HG03575 (cell line): Measurements from ENCODE around the gene KCNMA1.

Experiments used
- ATAC-seq: cut with Tn5 transposase; IDR thresholded peaks from one replicate; pipeline ENCODE4 v1.9.1; 2021; ENCODE audit not compliant: unreplicated experiment, insufficient number of reproducible peaks, low FRiP score; ENCODE audit errors: extremely low read depth

KCNMA1 gene

GRCh38 chr10:77135555-77135954 lies 502.1 kb downstream of the KCNMA1 start:
- no peak for ATAC-seq

DNA sequence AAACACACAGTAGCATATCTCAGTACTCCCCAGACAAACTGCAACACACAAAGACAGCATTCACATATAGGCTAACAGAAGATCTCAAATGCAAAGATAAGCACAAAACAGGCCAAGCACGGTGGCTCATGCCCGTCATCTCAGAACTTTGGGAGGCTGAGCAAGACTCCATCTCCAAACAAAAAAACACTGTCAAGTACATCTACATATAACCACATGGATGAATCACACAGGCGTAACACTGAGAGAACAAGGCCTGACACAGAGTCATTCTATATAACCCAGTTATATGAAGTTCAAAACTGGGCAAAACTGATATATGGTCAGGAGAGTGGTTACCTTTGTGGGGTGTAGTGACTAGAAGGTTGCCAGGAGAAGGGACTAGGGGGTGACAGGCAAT lies 506.4 kb downstream of the KCNMA1 start:
- ATAC-seq: no peak

GRCh38 chr10:77127243-77127642 lies 510.4 kb downstream of the KCNMA1 start:
- ATAC-seq: no peak

DNA sequence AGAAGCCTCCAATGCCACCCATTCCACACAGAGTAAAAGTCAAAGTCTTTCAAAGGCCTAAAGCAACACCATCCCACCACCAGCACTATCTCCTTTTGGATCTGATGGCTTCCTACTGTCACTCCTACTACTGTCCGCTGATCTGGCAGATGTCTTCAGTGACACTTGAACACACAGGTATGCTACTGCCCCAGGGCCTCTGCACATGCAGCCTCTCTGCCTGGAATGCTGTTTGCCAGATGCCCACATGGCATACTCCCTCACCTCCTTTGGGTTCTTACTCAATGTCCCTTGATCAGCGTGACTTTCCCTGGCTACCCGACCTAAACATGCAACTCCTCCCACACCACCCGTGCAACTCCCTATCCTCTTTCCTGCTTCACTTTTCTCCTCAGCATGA lies 512.4 kb downstream of the KCNMA1 start:
- ATAC-seq: no peak

DNA sequence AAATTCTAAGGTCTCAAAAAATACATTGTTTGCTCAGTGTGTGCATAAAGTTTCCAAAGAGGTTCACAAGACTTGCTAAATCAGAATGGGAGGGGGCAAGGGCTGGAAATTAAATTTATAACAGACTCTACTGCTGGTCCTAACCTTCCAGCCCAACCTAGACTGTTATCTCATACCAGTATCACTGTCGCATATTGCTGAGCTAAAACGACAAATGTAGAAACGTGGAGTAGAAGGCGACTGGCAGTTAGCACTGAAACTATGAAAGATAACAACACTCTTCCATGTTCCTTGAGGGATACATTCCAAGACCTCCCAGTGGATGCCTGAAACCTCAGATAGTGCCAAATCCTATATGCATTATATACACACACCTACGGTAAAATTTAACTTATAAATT lies 514.3 kb downstream of the KCNMA1 start:
- no peak for ATAC-seq

- ATAC-seq: no peak
These were observed 515.8 kb downstream of the KCNMA1 start for GRCh38 chr10:77121829-77122228.

GRCh38 chr10:77120666-77121376 lies 516.8 kb downstream of the KCNMA1 start:
- no peak for ATAC-seq

GRCh38 chr10:77120012-77120411 lies 517.6 kb downstream of the KCNMA1 start:
- no peak for ATAC-seq

- no peak for ATAC-seq
These were observed 518.9 kb downstream of the KCNMA1 start for GRCh38 chr10:77118603-77119282.

DNA sequence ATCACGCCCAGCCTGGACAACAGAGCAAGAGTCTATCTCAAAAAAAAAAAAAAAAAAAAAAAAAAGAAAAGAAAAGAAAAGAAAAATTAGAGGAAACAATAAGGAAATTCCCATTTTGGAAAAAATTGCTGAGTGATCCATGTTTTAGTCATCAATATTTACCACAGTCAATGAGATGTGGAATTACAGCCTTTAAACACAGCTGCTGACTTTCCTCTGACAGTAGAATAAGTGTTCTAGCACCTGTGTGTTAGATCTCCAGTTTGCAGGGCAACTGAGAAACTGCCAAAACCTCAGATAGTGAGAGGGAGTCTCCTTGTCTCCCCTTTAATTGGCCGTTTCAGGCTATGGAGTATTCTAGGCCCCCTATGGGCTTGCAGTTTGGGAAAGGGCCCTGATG lies 520.1 kb downstream of the KCNMA1 start:
- ATAC-seq: no peak

GRCh38 chr10:77116904-77117303 lies 520.7 kb downstream of the KCNMA1 start:
- no peak for ATAC-seq

GRCh38 chr10:77114181-77114821 lies 523.3 kb downstream of the KCNMA1 start:
- no peak for ATAC-seq

DNA sequence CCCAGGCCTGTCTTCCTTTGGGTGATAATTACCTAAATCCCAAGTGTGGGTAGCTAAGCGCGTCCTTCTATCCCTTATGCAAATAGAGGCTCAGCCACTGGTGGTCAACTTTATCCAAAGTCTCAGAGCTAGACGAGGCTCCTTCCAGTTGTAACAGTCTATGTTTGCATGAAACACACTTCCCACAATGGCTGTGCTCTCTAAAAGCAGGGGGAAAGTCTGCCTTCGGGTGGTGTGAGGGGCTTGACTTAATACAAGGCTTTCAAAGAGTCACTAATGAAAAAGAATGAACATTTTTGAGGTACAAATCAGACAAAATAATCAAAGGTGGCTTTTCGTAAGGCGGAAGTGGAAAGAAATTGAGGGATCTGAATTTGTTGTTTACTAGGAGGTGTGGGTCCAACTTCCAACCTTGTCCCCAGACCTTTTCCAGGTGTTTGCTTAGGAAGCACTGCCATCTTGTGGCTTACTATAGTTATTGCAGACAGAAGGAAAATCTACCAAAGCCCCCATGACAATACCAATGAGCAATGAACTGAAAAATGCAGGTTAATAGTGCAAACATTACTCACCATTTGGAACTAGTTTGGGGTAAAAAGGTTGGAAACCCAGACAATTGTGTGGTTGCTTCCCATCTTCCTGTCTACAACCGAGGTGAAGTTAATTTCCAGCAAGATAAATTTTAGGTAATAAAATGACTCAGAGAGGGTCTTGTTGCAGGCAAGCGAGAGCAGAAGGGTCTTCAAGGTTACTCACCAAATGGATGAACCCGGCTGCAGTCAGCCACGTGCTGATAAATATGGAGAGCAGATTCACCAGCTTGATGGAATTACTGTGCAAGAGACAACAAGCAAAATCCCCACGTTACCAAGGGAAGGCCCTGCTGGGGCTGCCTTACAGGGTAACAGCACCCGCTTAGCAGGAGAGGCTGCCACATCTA lies 525.7 kb downstream of the KCNMA1 start:
- ATAC-seq: no peak

GRCh38 chr10:77110757-77111156 lies 526.9 kb downstream of the KCNMA1 start:
- no peak for ATAC-seq

DNA sequence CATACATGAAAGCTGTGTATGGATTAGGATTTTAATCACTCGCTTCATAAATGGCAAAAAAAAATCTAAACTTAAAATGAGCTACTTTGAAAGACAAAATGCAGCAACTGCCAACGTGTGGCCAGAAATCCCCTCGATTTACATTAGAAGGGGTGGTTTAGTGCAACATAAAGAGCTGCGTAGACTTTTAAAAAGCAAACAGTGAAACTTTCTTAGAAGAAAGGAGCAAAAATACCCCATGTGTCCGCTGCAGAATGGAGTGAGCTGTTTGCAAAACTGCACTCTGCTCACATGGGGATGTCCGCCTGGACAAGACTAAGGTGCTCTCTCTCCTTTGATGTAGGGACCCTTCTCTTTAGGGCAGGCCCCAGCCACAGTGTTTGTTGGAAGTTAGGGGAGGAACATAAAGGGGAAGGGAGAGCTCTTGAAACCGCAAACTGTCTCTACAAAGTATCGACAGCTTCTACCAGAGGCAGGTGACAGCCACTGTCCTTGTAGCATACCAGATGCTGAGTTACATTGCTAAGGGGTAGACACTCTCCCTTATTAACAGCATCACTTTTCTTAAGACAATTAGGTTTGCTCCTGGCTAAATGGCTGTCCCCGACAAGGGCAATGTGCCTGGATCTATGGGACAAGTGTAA lies 528.1 kb downstream of the KCNMA1 start:
- no peak for ATAC-seq

DNA sequence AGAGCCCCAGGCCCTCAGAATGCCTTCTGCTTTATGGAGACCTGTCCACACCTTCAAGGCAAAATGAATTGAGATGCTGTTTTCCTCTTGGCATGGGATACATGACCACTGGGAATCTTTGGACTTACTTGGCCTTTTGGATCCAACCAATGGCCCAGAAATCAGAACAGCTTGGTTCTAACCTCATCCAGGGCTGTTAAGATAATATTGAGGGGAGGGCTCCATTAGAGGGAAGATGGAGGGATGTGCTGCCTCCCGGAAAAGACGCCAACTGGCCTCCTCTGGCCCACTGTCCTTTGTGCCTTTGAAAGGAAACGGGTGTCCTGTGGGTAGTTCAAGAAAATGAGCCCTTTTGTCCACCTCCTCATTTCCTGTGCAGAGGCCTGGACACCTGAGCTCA lies 530.9 kb downstream of the KCNMA1 start:
- ATAC-seq: no peak

DNA sequence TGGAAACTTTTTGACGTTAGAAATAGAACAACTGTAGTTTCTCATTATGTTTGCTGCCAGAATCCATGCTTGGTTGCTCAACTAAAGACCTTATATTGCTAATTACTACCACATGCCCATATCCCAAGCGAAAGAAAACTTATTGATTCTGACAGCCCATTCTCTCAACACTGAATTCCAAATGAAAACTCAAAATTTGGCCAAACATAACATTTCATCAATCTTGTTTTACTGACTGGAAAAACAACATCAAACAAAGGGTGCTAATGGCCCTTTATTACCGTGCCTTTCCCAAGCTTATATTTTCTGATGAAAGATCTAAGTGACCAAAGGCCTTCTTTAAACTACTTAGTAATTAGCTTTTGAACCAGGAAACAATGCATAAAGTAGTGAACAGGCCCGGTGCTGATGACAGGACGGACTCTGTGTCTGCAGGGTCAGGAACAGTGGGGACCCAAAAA lies 531.8 kb downstream of the KCNMA1 start:
- ATAC-seq: no peak

DNA sequence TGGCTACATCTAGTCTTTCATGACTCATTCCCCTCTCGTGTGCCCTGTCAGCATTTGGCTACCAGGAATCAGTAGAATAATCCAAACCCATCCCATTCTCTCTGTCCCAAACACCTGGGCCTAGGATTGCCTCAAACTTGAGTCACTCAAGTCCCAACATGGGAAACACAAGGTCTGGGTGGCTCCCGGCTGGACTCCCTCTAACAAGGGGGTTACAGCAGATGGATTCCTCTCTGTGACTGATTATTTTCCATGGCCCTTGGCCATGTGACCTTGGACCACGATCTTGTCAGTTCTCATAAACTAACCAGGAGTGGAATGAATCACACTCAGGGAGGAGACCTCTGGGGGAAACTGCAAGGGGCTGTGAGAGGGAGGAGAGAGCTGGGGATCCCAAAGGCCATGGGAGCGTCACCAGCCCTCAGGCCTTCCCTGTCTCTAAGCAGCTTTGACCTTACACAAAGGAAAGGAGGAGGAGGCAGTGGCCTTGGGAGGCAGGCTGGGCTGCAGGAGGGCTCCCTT lies 533.1 kb downstream of the KCNMA1 start:
- ATAC-seq: no peak
